ENCODE results near the gene C6orf89. TPM values are rescaled to one million over a fixed set of nuclear protein-coding genes. Genes with fewer than 3 reads are reported as not detected.
"Not testable (repeated sequence)": the region's sequence is repeated elsewhere in the genome, so short reads cannot be mapped to it uniquely, and the experiment has no call there.

C6orf89 gene
- total and polyA plus RNA-seq, 5 experiments from 2014 or later, result 37.4 to 44.9 (median 41.9) TPM

GRCh38 chr6:36873612-36874442 lies 11.9 kb upstream of the C6orf89 start:
- Mint-ChIP-seq H3K36me3 (peaks cover 0 to 27% (median 13%) of the 10 kb centered on the region in 3 donors), H3K9me3 (no peaks in the 10 kb centered on the region), H3K4me1 (peaks cover 16 to 46% (median 45%) of the 10 kb centered on the region in 4 donors), H3K4me3 (peak overlapping the region; percentile 86 to 99 (median 98)), H3K27me3 (peaks cover 3 to 7% (median 6%) of the 10 kb centered on the region in 5 donors), H3K27ac (peak overlapping the region; percentile 94 to 100 (median 99))
- ATAC-seq (no peak), DNase-seq (peak in 1 of 10 donors; percentile 13)
- POLR2A ChIA-PET, result interaction anchor here (0.5 to 3.6 kb wide), 7 partner anchors 9 to 294 kb away, joined by 3 to 32 read pairs (median 5); partner anchors contain the start of genes C6orf89 and MTCH1

- ATAC-seq, result peak; percentile 88 to 91
- Mint-ChIP-seq H3K9me3 (no peaks in the 10 kb centered on the region), H3K27ac (peak within 1 kb of the TSS; percentile 94 to 100 (median 99)), H3K4me3 (peak within 1 kb of the TSS; percentile 86 to 99 (median 98)), H3K4me1 (peaks cover 16 to 43% (median 42%) of the 10 kb centered on the region in 4 donors), H3K36me3 (peaks cover 0 to 22% (median 10%) of the 10 kb centered on the region in 3 donors), H3K27me3 (peaks cover 3 to 14% (median 7%) of the 10 kb centered on the region in 5 donors)
- POLR2A ChIA-PET, result interaction anchor here (0.6 to 3.6 kb wide), 10 partner anchors 10 to 366 kb away, joined by 3 to 32 read pairs (median 5); partner anchors contain the start of genes C6orf89 and MTCH1
- peak; percentile 74 to 98 (median 87) for DNase-seq
Observed at GRCh38 chr6:36874443-36875249, 11.1 kb upstream of the C6orf89 start, which contains the start of gene PPIL1. PPIL1 (minus strand) TSS chr6:36874803; CDS start chr6:36874772, 31 bp downstream.

GRCh38 chr6:36875250-36875633 lies 10.5 kb upstream of the C6orf89 start:
- Mint-ChIP-seq H3K4me3 (peak overlapping the region; percentile 86 to 99 (median 98)), H3K9me3 (no peaks in the 10 kb centered on the region), H3K4me1 (peaks cover 13 to 40% (median 37%) of the 10 kb centered on the region in 4 donors), H3K27me3 (peaks cover 3 to 15% (median 7%) of the 10 kb centered on the region in 5 donors), H3K36me3 (peaks cover 0 to 17% (median 7%) of the 10 kb centered on the region in 3 donors), H3K27ac (peak overlapping the region; percentile 94 to 100 (median 99))
- ATAC-seq (no peak), DNase-seq (no peak)
- POLR2A ChIA-PET, result interaction anchor here (0.6 to 3.6 kb wide), 10 partner anchors 10 to 365 kb away, joined by 3 to 32 read pairs (median 4); partner anchors contain the start of genes C6orf89 and MTCH1

- no peaks in the 10 kb centered on the region for H3K36me3 Mint-ChIP-seq
- DNase-seq (no peak), ATAC-seq (no peak)
- POLR2A ChIA-PET, result interaction anchor here (0.6 to 4.6 kb wide), 7 partner anchors 9 to 287 kb away, joined by 3 to 32 read pairs (median 17); partner anchors contain the start of genes MTCH1, PIM1 and PPIL1
- H3K9me3 Mint-ChIP-seq, result no peaks in the 10 kb centered on the region
- no peak overlapping the region for H3K4me3 Mint-ChIP-seq
- peaks cover 15 to 40% (median 33%) of the 10 kb centered on the region in 4 donors for H3K4me1 Mint-ChIP-seq
- peaks cover 0 to 1% (median 0%) of the 10 kb centered on the region in 5 donors for H3K27me3 Mint-ChIP-seq
- peak overlapping the region; percentile 37 to 98 (median 82) for H3K27ac Mint-ChIP-seq
Observed at GRCh38 chr6:36884610-36885009, 1.1 kb upstream of the C6orf89 start.

GRCh38 chr6:36886950-36887618 lies 1.3 kb downstream of the C6orf89 start:
- Mint-ChIP-seq H3K4me1 (peaks cover 17 to 49% (median 35%) of the 10 kb centered on the region in 4 donors), H3K4me3 (peak overlapping the region; percentile 79 to 93 (median 89)), H3K27me3 (no peaks in the 10 kb centered on the region), H3K9me3 (no peaks in the 10 kb centered on the region), H3K36me3 (peaks cover 0 to 2% (median under 1%) of the 10 kb centered on the region in 3 donors), H3K27ac (peak overlapping the region in 9 of 10 donors; percentile 3 to 98 (median 94))
- DNase-seq (no peak), ATAC-seq (no peak)
- POLR2A ChIA-PET, result interaction anchor here (0.7 to 4.6 kb wide), 5 partner anchors 12 to 98 kb away, joined by 3 to 32 read pairs (median 9); partner anchors contain the start of genes MTCH1 and PPIL1

GRCh38 chr6:36888115-36888643 lies 2.4 kb downstream of the C6orf89 start:
- DNase-seq (no peak), ATAC-seq (no peak)
- peaks cover 19 to 54% (median 35%) of the 10 kb centered on the region in 4 donors for H3K4me1 Mint-ChIP-seq
- H3K27me3 Mint-ChIP-seq, result no peaks in the 10 kb centered on the region
- no peaks in the 10 kb centered on the region for H3K9me3 Mint-ChIP-seq
- POLR2A ChIA-PET, result interaction anchor here (2.8 to 4.6 kb wide), 2 partner anchors 13 to 97 kb away, joined by 9 to 30 read pairs; partner anchors contain the start of genes MTCH1 and PPIL1
- peak overlapping the region in 5 of 10 donors; percentile 5 to 48 (median 32) for H3K27ac Mint-ChIP-seq
- H3K4me3 Mint-ChIP-seq, result peak overlapping the region in 1 of 10 donors; percentile 11
- H3K36me3 Mint-ChIP-seq, result peaks cover 0 to 11% (median 4%) of the 10 kb centered on the region in 3 donors

- Mint-ChIP-seq H3K27me3 (no peaks in the 10 kb centered on the region), H3K4me1 (peaks cover 19 to 56% (median 35%) of the 10 kb centered on the region in 4 donors), H3K36me3 (peaks cover 0 to 13% (median 4%) of the 10 kb centered on the region in 3 donors), H3K9me3 (no peaks in the 10 kb centered on the region), H3K27ac (peak overlapping the region in 9 of 10 donors; percentile 5 to 85 (median 32)), H3K4me3 (peak overlapping the region in 1 of 10 donors; percentile 29)
- DNase-seq, result no peak
- ATAC-seq, result no peak
- POLR2A ChIA-PET, result interaction anchor here (2.8 kb wide), 1 partner anchor 14 kb away, joined by 9 read pairs; the partner anchor contains the start of gene PPIL1
Observed at GRCh38 chr6:36888654-36889481, 3.1 kb downstream of the C6orf89 start.

GRCh38 chr6:36890112-36890663 lies 4.4 kb downstream of the C6orf89 start:
- no peak for ATAC-seq
- H3K9me3 Mint-ChIP-seq, result no peaks in the 10 kb centered on the region
- peaks cover 21 to 56% (median 35%) of the 10 kb centered on the region in 4 donors for H3K4me1 Mint-ChIP-seq
- peak overlapping the region in 2 of 10 donors; percentile 3 to 4 for H3K27ac Mint-ChIP-seq
- no peak for DNase-seq
- H3K4me3 Mint-ChIP-seq, result no peak overlapping the region
- H3K27me3 Mint-ChIP-seq, result no peaks in the 10 kb centered on the region
- H3K36me3 Mint-ChIP-seq, result peaks cover 0 to 25% (median 4%) of the 10 kb centered on the region in 3 donors
- POLR2A ChIA-PET, result no interaction called here

- Mint-ChIP-seq H3K36me3 (peaks cover 0 to 35% (median 4%) of the 10 kb centered on the region in 3 donors), H3K4me1 (peaks cover 20 to 54% (median 31%) of the 10 kb centered on the region in 4 donors)
- H3K27ac Mint-ChIP-seq, DNase-seq, ATAC-seq, H3K4me3 Mint-ChIP-seq, H3K9me3 Mint-ChIP-seq, POLR2A ChIA-PET, H3K27me3 Mint-ChIP-seq: not testable (repeated sequence)
Observed at GRCh38 chr6:36891153-36891552, 5.4 kb downstream of the C6orf89 start.
